ENCODE measurements around the gene SLC38A1. TPM values are rescaled to one million over a fixed set of nuclear protein-coding genes. Genes with fewer than 3 reads are reported as not detected.
"Not testable (repeated sequence)": the region's sequence is repeated elsewhere in the genome, so short reads cannot be mapped to it uniquely, and the experiment has no call there.

The SLC38A1 gene
- total and polyA plus RNA-seq, 10 donors, result 26.9 to 142 (median 92.6) TPM

DNA sequence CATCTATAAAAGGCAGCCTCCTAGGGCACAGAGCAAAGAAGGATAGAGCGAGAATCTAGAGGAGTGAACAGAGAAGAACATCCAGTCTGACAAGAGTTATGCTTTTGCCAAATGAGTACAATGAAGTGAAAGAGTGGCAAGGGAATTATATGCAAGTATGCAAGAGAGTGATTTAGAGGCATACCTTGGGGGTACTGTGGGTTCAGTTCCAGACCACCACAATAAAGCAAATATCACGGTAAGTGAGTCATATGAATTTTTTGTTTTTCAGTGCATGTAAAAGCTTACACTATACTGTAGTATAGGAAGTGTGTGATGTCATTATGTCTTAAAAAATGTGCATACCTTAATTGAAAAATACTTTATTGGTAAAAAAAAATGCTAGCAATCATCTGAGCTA, 101.4 kb downstream of the SLC38A1 start:
- no peak overlapping the region for H3K4me3 ChIP-seq
- H3K9me3 ChIP-seq, result peaks cover 0 to 12% (median 0%) of the 10 kb centered on the region in 8 donors
- no peak for DNase-seq
- peaks cover 0 to 2% (median 0%) of the 10 kb centered on the region in 6 donors for H3K4me1 ChIP-seq
- H3K27me3 ChIP-seq (replicated peaks in 1 of 7), result no peaks in the 10 kb centered on the region
- H3K36me3 ChIP-seq, result no peaks in the 10 kb centered on the region
- H3K27ac ChIP-seq, result no peak overlapping the region
- WGBS, 5 donors, result 92 to 96% (median 95%) methylated on average over 2 of the region's 2 CpGs
- TF ChIP-seq, protein P1, sequence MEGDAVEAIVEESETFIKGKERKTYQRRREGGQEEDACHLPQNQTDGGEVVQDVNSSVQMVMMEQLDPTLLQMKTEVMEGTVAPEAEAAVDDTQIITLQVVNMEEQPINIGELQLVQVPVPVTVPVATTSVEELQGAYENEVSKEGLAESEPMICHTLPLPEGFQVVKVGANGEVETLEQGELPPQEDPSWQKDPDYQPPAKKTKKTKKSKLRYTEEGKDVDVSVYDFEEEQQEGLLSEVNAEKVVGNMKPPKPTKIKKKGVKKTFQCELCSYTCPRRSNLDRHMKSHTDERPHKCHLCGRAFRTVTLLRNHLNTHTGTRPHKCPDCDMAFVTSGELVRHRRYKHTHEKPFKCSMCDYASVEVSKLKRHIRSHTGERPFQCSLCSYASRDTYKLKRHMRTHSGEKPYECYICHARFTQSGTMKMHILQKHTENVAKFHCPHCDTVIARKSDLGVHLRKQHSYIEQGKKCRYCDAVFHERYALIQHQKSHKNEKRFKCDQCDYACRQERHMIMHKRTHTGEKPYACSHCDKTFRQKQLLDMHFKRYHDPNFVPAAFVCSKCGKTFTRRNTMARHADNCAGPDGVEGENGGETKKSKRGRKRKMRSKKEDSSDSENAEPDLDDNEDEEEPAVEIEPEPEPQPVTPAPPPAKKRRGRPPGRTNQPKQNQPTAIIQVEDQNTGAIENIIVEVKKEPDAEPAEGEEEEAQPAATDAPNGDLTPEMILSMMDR (IDR thresholded peaks at IDR 0.05 in 8 of 11, conservative IDR thresholded peaks at IDR 0.05 in 3 of 11), result no peak
- TF ChIP-seq POLR2AphosphoS5 (IDR thresholded peaks at IDR 0.05) (no peak), POLR2A (IDR thresholded peaks at IDR 0.05) (no peak)
- intact Hi-C loops (cut with DNase I; ENCODE audit: low total_unique reads), result no loop called here

DNA sequence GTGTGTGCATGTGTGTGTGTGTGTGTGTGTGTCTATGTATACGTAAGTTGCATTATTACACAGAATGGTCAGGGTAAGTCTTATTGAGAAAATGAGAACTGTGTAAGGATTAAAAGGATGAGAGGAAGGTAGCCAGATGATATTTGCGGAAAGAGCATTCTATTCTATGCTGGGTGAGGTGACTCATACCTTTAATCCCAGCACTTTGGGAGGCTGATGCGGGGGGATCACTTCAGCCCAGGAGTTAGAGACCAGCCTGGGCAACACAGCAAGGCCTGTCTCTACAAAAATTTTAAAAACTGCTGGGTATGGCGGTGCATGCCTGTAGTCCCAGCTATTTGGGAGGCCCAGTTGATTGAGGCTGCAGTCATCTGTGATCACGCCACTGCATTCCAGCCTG, 103.7 kb downstream of the SLC38A1 start:
- peaks cover 0 to 4% (median 0%) of the 10 kb centered on the region in 6 donors for H3K4me1 ChIP-seq
- H3K4me3 ChIP-seq, result no peak overlapping the region
- H3K36me3 ChIP-seq, result no peaks in the 10 kb centered on the region
- WGBS, 5 donors, result 93 to 99% (median 97%) methylated on average over 5 of the region's 5 CpGs
- intact Hi-C loops (cut with DNase I; ENCODE audit: low total_unique reads), result no loop called here
- H3K27ac ChIP-seq, result no peak overlapping the region
- DNase-seq, result no peak
- no peaks in the 10 kb centered on the region for H3K27me3 ChIP-seq (replicated peaks in 1 of 7)
- TF ChIP-seq POLR2AphosphoS5 (IDR thresholded peaks at IDR 0.05), result no peak
- no peak for TF ChIP-seq POLR2A (IDR thresholded peaks at IDR 0.05)
- H3K9me3 ChIP-seq, result peaks cover 0 to 12% (median 0%) of the 10 kb centered on the region in 8 donors

DNA sequence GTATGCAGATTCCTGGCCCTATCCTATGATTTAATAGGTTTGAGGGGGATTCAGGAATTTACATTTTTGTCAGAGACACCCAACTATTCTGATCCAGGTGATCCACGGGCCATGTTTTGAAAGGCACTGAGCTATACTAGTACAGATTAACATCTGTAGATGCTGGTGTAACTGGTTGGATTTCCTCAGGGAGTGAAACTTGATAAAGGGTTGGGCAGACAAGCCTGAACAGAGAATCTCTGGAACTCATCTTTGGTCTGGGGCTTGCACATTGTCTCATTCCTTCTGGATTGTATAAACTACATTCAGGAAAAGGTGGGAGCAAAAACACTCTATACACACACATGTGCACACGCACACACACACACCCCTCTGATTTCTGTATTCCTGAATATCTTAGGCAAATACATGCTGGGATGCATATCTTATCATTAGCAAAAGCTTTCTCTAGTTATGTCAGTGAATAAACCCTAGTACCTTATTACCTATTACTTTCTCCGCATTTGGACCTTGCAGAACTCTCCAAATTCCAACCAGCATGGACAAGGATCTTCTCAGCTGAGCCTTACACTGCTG, 104.6 kb downstream of the SLC38A1 start:
- TF ChIP-seq POLR2A (IDR thresholded peaks at IDR 0.05) (no peak), POLR2AphosphoS5 (IDR thresholded peaks at IDR 0.05) (no peak)
- TF ChIP-seq, protein P1 (IDR thresholded peaks at IDR 0.05 in 8 of 11, conservative IDR thresholded peaks at IDR 0.05 in 3 of 11), result no peak

DNA sequence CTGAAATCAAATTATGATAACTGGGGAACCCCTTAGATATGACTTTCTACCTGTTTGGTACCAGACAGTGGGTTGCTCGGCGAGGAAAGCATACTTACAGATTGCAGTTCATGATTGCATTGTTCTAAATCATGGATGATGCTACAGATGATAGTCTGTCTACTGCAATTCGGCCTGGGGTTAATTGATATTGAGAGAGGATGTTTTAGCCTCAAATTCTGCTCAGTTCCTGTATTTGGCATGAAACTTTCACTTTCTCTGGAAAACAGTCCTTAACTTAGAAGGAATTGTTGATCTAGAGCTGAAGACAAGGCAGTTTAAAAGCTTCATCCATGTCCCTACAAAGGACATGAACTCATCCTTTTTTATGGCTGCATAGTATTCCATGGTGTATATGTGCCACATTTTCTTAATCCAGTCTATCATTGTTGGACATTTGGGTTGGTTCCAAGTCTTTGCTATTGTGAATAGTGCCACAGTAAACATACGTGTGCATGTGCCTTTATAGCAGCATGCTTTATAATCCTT, 106.2 kb downstream of the SLC38A1 start:
- 79 to 92% (median 90%) methylated on average over 3 to 4 of the region's 4 CpGs for WGBS, 5 donors

More for the DNA sequence above, 104.6 kb downstream of the SLC38A1 start:
- H3K36me3 ChIP-seq, result no peaks in the 10 kb centered on the region
- intact Hi-C loops (cut with DNase I; ENCODE audit: low total_unique reads), result no loop called here
- H3K27ac ChIP-seq, result no peak overlapping the region
- no peak overlapping the region for H3K4me3 ChIP-seq
- WGBS, 5 donors, result 63 to 92% (median 68%) methylated on average over 3 of the region's 3 CpGs
- H3K4me1 ChIP-seq, result peaks cover 0 to 8% (median 0%) of the 10 kb centered on the region in 6 donors
- no peak for DNase-seq
- peaks cover 0 to 12% (median 0%) of the 10 kb centered on the region in 8 donors for H3K9me3 ChIP-seq
- H3K27me3 ChIP-seq (replicated peaks in 1 of 7), result no peaks in the 10 kb centered on the region

DNA sequence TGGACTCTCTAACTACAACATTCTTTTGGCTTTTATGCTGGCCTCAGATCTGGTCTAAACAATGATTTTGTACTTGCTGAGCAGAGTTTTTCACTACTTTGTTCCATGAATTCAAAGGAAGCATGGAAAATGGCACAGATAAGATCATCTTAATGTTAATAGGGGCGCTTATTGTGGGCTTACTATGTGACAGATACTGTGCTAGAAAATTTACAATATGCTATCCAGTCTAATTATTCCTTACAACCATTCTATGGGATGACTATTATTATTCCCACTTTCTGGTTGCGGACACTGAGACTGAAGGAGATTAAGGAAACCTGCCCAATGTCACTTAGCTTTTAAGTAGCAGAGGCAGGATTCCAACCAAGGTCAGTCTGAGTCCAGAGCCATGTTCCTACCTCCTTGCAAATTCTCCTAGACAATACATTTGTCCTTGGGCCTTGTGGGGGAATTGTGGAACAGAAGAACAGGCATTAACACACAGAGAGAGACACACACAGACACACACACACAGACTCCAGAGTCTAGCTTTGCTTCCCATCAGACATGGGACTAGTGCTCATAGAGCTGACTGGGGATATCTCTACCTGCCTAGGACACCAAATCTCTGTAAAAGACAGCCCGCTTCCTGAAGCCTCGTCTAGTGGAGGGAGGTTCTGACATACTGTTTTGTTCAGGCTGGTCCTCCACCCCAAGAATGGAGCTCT, 107.7 kb downstream of the SLC38A1 start:
- H3K36me3 ChIP-seq, result no peaks in the 10 kb centered on the region
- intact Hi-C loops (cut with DNase I; ENCODE audit: low total_unique reads), result no loop called here
- H3K27me3 ChIP-seq (replicated peaks in 1 of 7), result no peaks in the 10 kb centered on the region
- H3K4me3 ChIP-seq, result no peak overlapping the region
- DNase-seq, result no peak
- TF ChIP-seq POLR2A (IDR thresholded peaks at IDR 0.05) (no peak), POLR2AphosphoS5 (IDR thresholded peaks at IDR 0.05) (no peak)
- TF ChIP-seq, protein P1 (IDR thresholded peaks at IDR 0.05 in 8 of 11, conservative IDR thresholded peaks at IDR 0.05 in 3 of 11), result no peak
- peaks cover 0 to 14% (median 8%) of the 10 kb centered on the region in 8 donors for H3K9me3 ChIP-seq
- no peak overlapping the region for H3K27ac ChIP-seq
- WGBS, 5 donors, result 85 to 91% (median 89%) methylated on average over 4 of the region's 4 CpGs
- H3K4me1 ChIP-seq, result peaks cover 0 to 14% (median 0%) of the 10 kb centered on the region in 6 donors

More for the DNA sequence above, 106.2 kb downstream of the SLC38A1 start:
- DNase-seq; H3K27me3 ChIP-seq (replicated peaks in 1 of 7); H3K9me3 ChIP-seq; intact Hi-C loops (cut with DNase I; ENCODE audit: low total_unique reads); H3K36me3 ChIP-seq; H3K27ac ChIP-seq; H3K4me3 ChIP-seq: not testable (repeated sequence)
- H3K4me1 ChIP-seq, result peaks cover 0 to 14% (median 0%) of the 10 kb centered on the region in 6 donors
